BLaER1 treated with 17β-estradiol and CSF1 and Interleukin-3, amounts not matched to agents 10 nM and 100 nM (cell line): ENCODE results near the gene MTHFD1L.
A peak's percentile ranks its signal among the peaks of the same experiment; 100 is the strongest.
"Not testable (repeated sequence)": the region's sequence is repeated elsewhere in the genome, so short reads cannot be mapped to it uniquely, and the experiment has no call there.

Experiments used
- H3K27ac ChIP-seq, 11 experiments: shearing (Covaris generic); formaldehyde crosslinking; 2 replicates each; pipeline ENCODE4 v1.8.1; 2022
- H3K27me3 ChIP-seq, 11 experiments: shearing (Covaris generic); formaldehyde crosslinking; 2 replicates each; pipeline ENCODE4 v1.8.1; 2022
- H3K36me3 ChIP-seq, 11 experiments: shearing (Covaris generic); formaldehyde crosslinking; 2 replicates each; pipeline ENCODE4 v1.8.1; 2022
- H3K4me1 ChIP-seq, 10 experiments: shearing (Covaris generic); formaldehyde crosslinking; 2 replicates each; pipeline ENCODE4 v1.8.1; 2022
- H3K4me2 ChIP-seq, 11 experiments: shearing (Covaris generic); formaldehyde crosslinking; 2 replicates each; pipeline ENCODE4 v1.8.1; 2022
- H3K4me3 ChIP-seq, 10 experiments: shearing (Covaris generic); formaldehyde crosslinking; 2 replicates each; pipeline ENCODE4 v1.8.1; 2022
- H3K9ac ChIP-seq, 11 experiments: shearing (Covaris generic); formaldehyde crosslinking; 2 replicates each; pipeline ENCODE4 v1.8.1; 2022
- H3K9me3 ChIP-seq, 11 experiments: shearing (Covaris generic); formaldehyde crosslinking; replicated peaks in 1 of 11; 2 replicates each; pipeline ENCODE4 v1.8.1; 2022
- H4K20me1 ChIP-seq, 11 experiments: shearing (Covaris generic); formaldehyde crosslinking; 2 replicates each; pipeline ENCODE4 v1.8.1; 2022
- Cebpa-rat ChIP-seq, 11 experiments: shearing (Covaris generic); IDR thresholded peaks; 2 replicates each; pipeline ENCODE4 v1.8.1; 2022

MTHFD1L gene

DNA sequence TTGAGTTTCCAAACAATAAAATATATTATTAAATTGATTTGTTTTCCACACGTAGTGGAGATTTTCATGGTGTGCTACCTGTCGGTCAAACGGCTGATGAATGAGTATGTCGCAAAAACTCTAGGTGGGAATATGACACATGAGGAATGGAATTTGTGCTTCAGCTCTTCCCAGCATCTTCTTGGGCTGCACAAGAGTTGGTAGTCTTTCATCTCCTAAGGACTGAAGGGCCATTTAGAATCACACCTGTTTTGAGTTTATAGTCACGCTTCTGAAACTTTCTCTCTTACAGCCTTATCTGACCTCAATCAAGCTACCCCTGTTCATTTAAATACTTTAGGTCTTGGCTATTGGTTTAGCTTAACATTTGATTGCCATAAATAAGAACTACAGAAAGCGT, 216.6 kb downstream of the MTHFD1L start:
- Histone ChIP-seq H3K27me3 (no peaks in the 10 kb centered on the region), H3K9ac (no peak overlapping the region), H3K4me1 (peaks cover 5 to 24% (median 13%) of the 10 kb centered on the region in 10 experiments; a peak in 15 of 20 replicates), H3K27ac (no peak overlapping the region), H3K36me3 (peaks cover 29 to 75% (median 59%) of the 10 kb centered on the region in 11 experiments), H3K4me2 (no peak overlapping the region), H3K4me3 (no peak overlapping the region), H4K20me1 (peaks cover 0 to 29% (median 0%) of the 10 kb centered on the region in 11 experiments; a peak in 2 of 22 replicates), H3K9me3 (peaks cover 7 to 30% (median 16%) of the 10 kb centered on the region in 11 experiments; a peak in 21 of 22 replicates)
- TF ChIP-seq Cebpa-rat (IDR thresholded peaks at IDR 0.05), result no peak

DNA sequence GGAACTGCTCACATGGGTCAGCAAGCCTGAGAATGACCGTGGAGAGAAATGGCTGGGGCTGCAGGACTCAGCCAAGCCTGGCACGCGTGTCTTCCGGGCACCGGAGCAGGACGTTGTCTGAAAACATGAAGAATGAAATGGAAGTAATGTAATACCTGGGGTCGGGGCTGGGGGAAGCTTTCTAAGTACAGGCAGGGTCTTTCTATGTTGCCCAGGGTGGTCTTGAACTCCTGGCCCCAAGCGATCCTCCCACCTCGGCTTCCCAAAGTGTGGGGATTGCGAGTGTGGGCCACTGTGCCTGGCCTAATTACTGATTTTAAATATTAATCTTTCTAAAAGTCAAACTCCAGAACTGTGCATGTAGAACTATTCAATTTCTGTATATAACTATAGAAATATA, 218.8 kb downstream of the MTHFD1L start:
- no peaks in the 10 kb centered on the region for H3K27me3 ChIP-seq
- peaks cover 0 to 30% (median 0%) of the 10 kb centered on the region in 11 experiments; a peak in 3 of 22 replicates for H4K20me1 ChIP-seq
- no peak overlapping the region for H3K9ac ChIP-seq
- peaks cover 5 to 24% (median 15%) of the 10 kb centered on the region in 10 experiments; a peak in 15 of 20 replicates for H3K4me1 ChIP-seq
- no peak for TF ChIP-seq Cebpa-rat (IDR thresholded peaks at IDR 0.05)
- no peak overlapping the region for H3K27ac ChIP-seq
- peaks cover 15 to 69% (median 51%) of the 10 kb centered on the region in 11 experiments for H3K36me3 ChIP-seq
- H3K4me2 ChIP-seq, result no peak overlapping the region
- H3K9me3 ChIP-seq, result 0 out of 22 replicates have a peak, but pooled peaks cover 0 to 11% (median 0%) of the 10 kb centered on the region in 11 experiments
- H3K4me3 ChIP-seq, result no peak overlapping the region

DNA sequence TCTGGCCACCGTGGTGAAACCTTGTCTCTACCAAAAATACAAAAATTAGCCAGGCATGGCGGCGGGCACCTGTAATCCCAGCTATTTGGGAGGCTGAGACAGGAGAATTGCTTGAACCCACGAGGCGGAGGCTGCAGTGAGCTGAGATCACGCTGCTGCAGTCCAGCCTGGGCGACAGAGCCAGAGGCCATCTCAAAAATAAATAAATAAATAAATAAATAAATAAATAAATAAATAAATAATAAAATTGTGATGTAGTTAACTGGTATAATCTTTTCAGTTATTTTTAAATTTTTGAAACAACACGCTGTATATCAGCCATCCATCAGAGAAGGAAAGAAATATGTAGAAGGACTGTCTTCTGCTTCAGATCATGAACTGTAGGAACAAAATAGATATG, 221.6 kb downstream of the MTHFD1L start:
- not testable (repeated sequence) for H3K4me1 ChIP-seq, H3K4me2 ChIP-seq, H3K9me3 ChIP-seq, H3K27ac ChIP-seq, H3K27me3 ChIP-seq, H3K9ac ChIP-seq, H3K4me3 ChIP-seq
- H3K36me3 ChIP-seq, result peaks cover 30 to 82% (median 58%) of the 10 kb centered on the region in 11 experiments
- H4K20me1 ChIP-seq, result peaks cover 0 to 31% (median 0%) of the 10 kb centered on the region in 11 experiments; a peak in 2 of 22 replicates

DNA sequence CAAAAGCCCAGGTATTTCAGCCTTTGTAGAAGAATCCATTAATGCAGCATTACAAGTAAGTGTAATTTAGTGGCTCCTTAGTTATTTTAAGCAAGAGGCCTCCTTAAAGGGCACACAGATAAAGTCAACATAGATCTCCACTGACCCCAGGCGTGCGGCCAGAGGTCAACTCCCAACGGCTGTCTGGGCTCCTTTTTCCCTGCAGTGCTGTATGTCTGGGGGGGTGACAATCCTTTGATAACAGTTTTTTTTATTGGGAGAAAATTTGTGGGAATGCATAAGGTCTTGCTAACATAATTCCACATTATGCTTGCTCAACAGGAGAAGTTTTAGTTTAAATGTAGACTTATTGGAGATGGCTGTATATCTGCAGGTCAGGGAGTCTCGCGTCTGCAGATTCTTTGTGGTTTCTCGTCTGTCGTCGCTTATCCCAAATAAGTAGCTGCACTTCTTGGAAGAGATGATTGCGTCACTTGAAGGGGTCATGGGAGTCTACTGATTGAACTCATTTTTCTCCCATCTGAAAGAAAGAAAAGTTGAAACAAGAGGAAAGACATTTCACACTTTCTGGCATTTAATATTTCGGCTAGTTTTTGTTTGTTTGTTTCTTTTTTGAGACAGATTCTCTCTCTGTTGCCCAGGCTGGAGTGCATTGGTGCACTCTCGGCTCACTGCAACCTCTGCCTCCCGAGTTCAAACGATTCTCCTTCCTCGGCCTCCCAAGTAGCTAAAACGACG, 222.5 kb downstream of the MTHFD1L start:
- H3K4me1 ChIP-seq, result peaks cover 0 to 17% (median 6%) of the 10 kb centered on the region in 10 experiments; a peak in 11 of 20 replicates
- H4K20me1 ChIP-seq, result peaks cover 0 to 31% (median 0%) of the 10 kb centered on the region in 11 experiments; a peak in 2 of 22 replicates
- H3K9ac ChIP-seq, result no peak overlapping the region
- H3K4me3 ChIP-seq, result no peak overlapping the region
- peak overlapping the region in 2 of 11 experiments; percentile 0 to 33; a peak in 3 of 22 replicates for H3K4me2 ChIP-seq
- peaks cover 0 to 10% (median 0%) of the 10 kb centered on the region in 11 experiments; a peak in 6 of 22 replicates for H3K9me3 ChIP-seq
- H3K27me3 ChIP-seq, result no peaks in the 10 kb centered on the region
- TF ChIP-seq Cebpa-rat (IDR thresholded peaks at IDR 0.05), result 0 out of 22 replicates have a peak, but pooled peaks of 1 of the 11 experiments have one; percentile 24
- no peak overlapping the region for H3K27ac ChIP-seq
- peaks cover 39 to 87% (median 67%) of the 10 kb centered on the region in 11 experiments for H3K36me3 ChIP-seq

DNA sequence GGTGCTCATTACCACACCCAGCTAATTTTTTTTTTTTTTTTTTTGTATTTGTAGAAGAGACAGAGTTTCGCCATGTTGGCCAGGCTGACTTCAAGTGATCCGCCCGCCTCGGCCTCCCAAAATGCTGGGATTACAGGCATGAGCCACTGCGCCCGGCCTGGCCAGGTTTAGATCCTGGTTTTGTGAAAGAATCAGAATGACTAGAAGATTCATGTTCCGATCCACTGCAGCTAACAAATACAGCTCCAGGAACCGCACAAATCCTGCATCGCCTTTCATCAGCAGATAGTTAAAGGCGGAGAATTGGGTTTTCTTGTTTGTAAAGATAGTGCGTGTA, 223.1 kb downstream of the MTHFD1L start:
- Histone ChIP-seq H4K20me1 (peaks cover 0 to 31% (median 0%) of the 10 kb centered on the region in 11 experiments; a peak in 3 of 22 replicates), H3K27ac (no peak overlapping the region), H3K27me3 (no peaks in the 10 kb centered on the region), H3K4me1 (peaks cover 0 to 17% (median 6%) of the 10 kb centered on the region in 10 experiments; a peak in 11 of 20 replicates), H3K36me3 (peaks cover 44 to 87% (median 67%) of the 10 kb centered on the region in 11 experiments), H3K9me3 (peaks cover 0 to 10% (median 0%) of the 10 kb centered on the region in 11 experiments; a peak in 7 of 22 replicates), H3K4me2 (no peak overlapping the region), H3K9ac (no peak overlapping the region), H3K4me3 (no peak overlapping the region)
- no peak for TF ChIP-seq Cebpa-rat (IDR thresholded peaks at IDR 0.05)

DNA sequence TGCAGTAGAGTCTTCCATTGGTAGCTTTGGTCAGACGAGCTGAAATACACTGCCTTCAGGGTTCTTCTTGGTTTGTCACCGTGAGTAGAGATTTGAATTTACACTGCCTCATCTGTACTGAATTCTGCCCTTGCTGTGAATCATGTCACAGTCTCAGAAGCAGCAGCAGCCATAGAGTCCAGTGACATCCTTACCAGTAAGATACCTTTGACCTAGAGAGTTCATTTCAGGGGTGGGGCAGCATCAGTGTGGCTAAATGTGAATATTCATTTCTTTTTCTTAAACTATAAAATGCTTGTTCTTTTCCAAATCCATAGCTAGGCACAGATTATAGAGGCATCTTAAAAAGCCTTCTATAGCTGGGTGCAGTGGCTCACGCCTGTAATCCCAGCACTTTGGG, 223.5 kb downstream of the MTHFD1L start:
- peaks cover 0 to 11% (median 0%) of the 10 kb centered on the region in 11 experiments; a peak in 7 of 22 replicates for H3K9me3 ChIP-seq
- H3K36me3 ChIP-seq, result peaks cover 48 to 87% (median 70%) of the 10 kb centered on the region in 11 experiments
- no peak for TF ChIP-seq Cebpa-rat (IDR thresholded peaks at IDR 0.05)
- no peak overlapping the region for H3K9ac ChIP-seq
- no peak overlapping the region for H3K4me3 ChIP-seq
- H3K4me2 ChIP-seq, result no peak overlapping the region
- no peaks in the 10 kb centered on the region for H3K27me3 ChIP-seq
- H4K20me1 ChIP-seq, result peaks cover 0 to 31% (median 0%) of the 10 kb centered on the region in 11 experiments; a peak in 3 of 22 replicates
- peaks cover 0 to 17% (median 6%) of the 10 kb centered on the region in 10 experiments; a peak in 11 of 20 replicates for H3K4me1 ChIP-seq
- no peak overlapping the region for H3K27ac ChIP-seq

DNA sequence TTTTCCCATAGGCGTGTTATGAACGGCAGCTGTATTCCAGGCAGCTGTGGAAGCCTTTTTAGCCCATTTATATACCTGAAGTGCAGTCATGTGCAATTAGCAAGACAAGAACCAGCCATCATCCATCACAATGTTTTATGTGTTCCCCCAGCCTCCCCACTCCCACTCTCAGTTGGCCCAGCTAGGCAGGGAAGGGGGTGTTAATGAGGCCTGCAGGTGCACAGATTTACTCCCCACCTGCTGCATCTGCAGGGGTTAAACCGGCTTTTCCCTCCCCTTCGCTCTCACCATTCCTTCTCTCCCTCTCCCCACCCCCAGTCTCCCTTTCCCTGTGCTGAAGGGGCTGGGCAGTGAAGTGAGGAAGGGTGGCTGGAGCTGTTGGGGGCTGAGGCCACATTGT, 224.5 kb downstream of the MTHFD1L start:
- no peak for TF ChIP-seq Cebpa-rat (IDR thresholded peaks at IDR 0.05)
- Histone ChIP-seq H3K9me3 (peaks cover 0 to 16% (median 0%) of the 10 kb centered on the region in 11 experiments; a peak in 7 of 22 replicates), H4K20me1 (peaks cover 0 to 31% (median 0%) of the 10 kb centered on the region in 11 experiments; a peak in 3 of 22 replicates), H3K4me1 (peaks cover 0 to 17% (median 6%) of the 10 kb centered on the region in 10 experiments; a peak in 11 of 20 replicates), H3K27me3 (no peaks in the 10 kb centered on the region), H3K4me3 (no peak overlapping the region), H3K4me2 (no peak overlapping the region), H3K9ac (no peak overlapping the region), H3K27ac (no peak overlapping the region), H3K36me3 (peaks cover 57 to 92% (median 75%) of the 10 kb centered on the region in 11 experiments)

DNA sequence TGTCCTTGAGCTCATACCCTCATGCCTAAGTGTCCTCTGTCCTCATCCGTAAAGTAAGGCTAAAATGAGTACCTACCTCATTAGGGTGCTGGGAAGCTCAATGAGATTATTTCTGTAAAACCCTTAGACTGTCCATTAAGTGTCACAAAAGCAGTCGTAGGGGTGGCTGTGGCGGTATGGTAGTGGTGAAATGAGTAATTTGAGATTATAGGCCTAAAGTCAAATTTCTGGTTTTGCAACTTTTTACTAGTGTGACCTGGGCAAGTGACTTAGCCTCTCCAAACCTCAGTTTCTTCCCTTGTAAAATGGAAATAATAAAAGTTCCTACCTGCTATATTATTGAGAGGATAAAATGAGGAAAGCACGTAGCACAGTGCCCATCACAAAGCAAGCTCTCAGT, 226.1 kb downstream of the MTHFD1L start:
- TF ChIP-seq Cebpa-rat (IDR thresholded peaks at IDR 0.05), result no peak
- H3K36me3 ChIP-seq, result peaks cover 67 to 94% (median 87%) of the 10 kb centered on the region in 11 experiments
- H4K20me1 ChIP-seq, result peaks cover 0 to 25% (median 0%) of the 10 kb centered on the region in 11 experiments; a peak in 4 of 22 replicates
- peak overlapping the region in 1 of 11 experiments; percentile 30; a peak in 1 of 22 replicates for H3K4me2 ChIP-seq
- peaks cover 0 to 17% (median 0%) of the 10 kb centered on the region in 10 experiments; a peak in 8 of 20 replicates for H3K4me1 ChIP-seq
- peaks cover 0 to 18% (median 2%) of the 10 kb centered on the region in 11 experiments; a peak in 7 of 22 replicates for H3K9me3 ChIP-seq
- H3K4me3 ChIP-seq, result no peak overlapping the region
- no peaks in the 10 kb centered on the region for H3K27me3 ChIP-seq
- H3K9ac ChIP-seq, result no peak overlapping the region
- no peak overlapping the region for H3K27ac ChIP-seq

DNA sequence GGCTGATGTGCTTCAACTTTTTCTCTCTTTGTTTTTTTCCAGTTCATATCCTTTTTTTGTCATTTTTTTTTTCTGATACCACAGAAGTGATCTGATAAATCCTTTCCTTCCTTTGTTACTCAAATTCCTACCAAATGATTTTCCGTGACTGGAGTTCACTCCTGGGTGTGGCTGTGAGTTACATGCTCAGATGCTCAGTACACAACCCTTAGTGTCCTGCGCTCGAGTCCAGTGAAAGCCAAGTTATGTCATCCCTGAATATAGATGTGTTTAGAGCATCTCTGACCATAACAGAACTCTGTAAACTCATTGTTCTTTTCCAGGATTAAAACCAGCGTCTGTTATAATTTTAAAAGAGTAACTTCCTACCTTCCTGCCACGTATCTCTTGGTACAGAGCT, 227.1 kb downstream of the MTHFD1L start:
- H3K4me2 ChIP-seq, result peak overlapping the region in 1 of 11 experiments; percentile 30; a peak in 2 of 22 replicates
- H3K4me1 ChIP-seq, result peaks cover 0 to 17% (median 0%) of the 10 kb centered on the region in 10 experiments; a peak in 8 of 20 replicates
- peaks cover 0 to 21% (median 0%) of the 10 kb centered on the region in 11 experiments; a peak in 4 of 22 replicates for H4K20me1 ChIP-seq
- no peak overlapping the region for H3K27ac ChIP-seq
- no peak for TF ChIP-seq Cebpa-rat (IDR thresholded peaks at IDR 0.05)
- H3K4me3 ChIP-seq, result no peak overlapping the region
- H3K9ac ChIP-seq, result no peak overlapping the region
- peaks cover 0 to 22% (median 6%) of the 10 kb centered on the region in 11 experiments; a peak in 8 of 22 replicates for H3K9me3 ChIP-seq
- H3K27me3 ChIP-seq, result no peaks in the 10 kb centered on the region
- peaks cover 78 to 100% (median 95%) of the 10 kb centered on the region in 11 experiments for H3K36me3 ChIP-seq
